K562 (cell line): ENCODE measurements around the gene RHOF. TPM values are rescaled to one million over a fixed set of nuclear protein-coding genes. Genes with fewer than 3 reads are reported as not detected.

Source experiments
- CUX1 ChIP-seq: fragments of 200-800 bp; sonication (Bioruptor generic); IDR thresholded peaks from 2 replicates; pipeline ENCODE4 v1.6.1; 2016; ENCODE audit warnings: missing genetic modification characterization, missing compliant biosample characterization
- FOS ChIP-seq: IDR thresholded peaks from 3 replicates; pipeline ENCODE4 v1.6.1; 2011; ENCODE audit not compliant: insufficient read length; ENCODE audit errors: extremely low read depth
- FOXK1 ChIP-seq: sonication (generic); formaldehyde crosslinking; IDR thresholded peaks from 2 replicates; pipeline ENCODE4 v1.8.0; 2022; ENCODE audit warnings: missing genetic modification reagents, mild to moderate bottlenecking, borderline replicate concordance
- LARP7 ChIP-seq: fragments of 450-650 bp; IDR thresholded peaks from 2 replicates; pipeline ENCODE4 v1.6.1; 2016
- MTF1 ChIP-seq: fragments of 250-450 bp; sonication (Bioruptor Pico); IDR thresholded peaks from 2 replicates; pipeline ENCODE4 v1.9.0; 2021; ENCODE audit warnings: moderate library complexity, mild to moderate bottlenecking, inconsistent platforms, borderline replicate concordance
- NCOA4 ChIP-seq: fragments of 450-650 bp; IDR thresholded peaks from 2 replicates; pipeline ENCODE4 v1.6.1; 2018; ENCODE audit warnings: mild to moderate bottlenecking; ENCODE audit not compliant: partially characterized antibody
- NR2C2 ChIP-seq, 2 experiments: fragments of 200-800 bp in 1 of 2; sonication (Bioruptor generic) in 1 of 2; sonication (generic) in 1 of 2; formaldehyde crosslinking in 1 of 2; IDR thresholded peaks; 2 replicates each; pipeline versions ENCODE4 v1.6.1 to v1.8.0; 2016 to 2022; ENCODE audit warnings: mild to moderate bottlenecking in 1 of 2, missing compliant biosample characterization in 1 of 2, missing genetic modification characterization in 1 of 2, missing genetic modification reagents in 1 of 2
- NR3C1 ChIP-seq: sonication (generic); formaldehyde crosslinking; IDR thresholded peaks from 2 replicates; pipeline ENCODE4 v1.8.1; 2022; ENCODE audit warnings: missing genetic modification reagents
- RBM17 ChIP-seq: fragments of 200-400 bp; formaldehyde crosslinking; IDR thresholded peaks from 2 replicates; pipeline ENCODE4 v1.6.1; 2017; ENCODE audit warnings: low read depth, mild to moderate bottlenecking, low read length, borderline replicate concordance
- RBM39 ChIP-seq: fragments of 200-400 bp; formaldehyde crosslinking; optimal IDR thresholded peaks from 2 replicates; pipeline ENCODE3; 2018; ENCODE audit warnings: low read depth, low read length
- SP2 ChIP-seq: IDR thresholded peaks from 2 replicates; pipeline ENCODE4 v1.6.1; 2011; ENCODE audit warnings: mild to moderate bottlenecking, low read depth, low read length, moderate library complexity; ENCODE audit not compliant: poor library complexity, severe bottlenecking; ENCODE audit errors: extremely low read depth
- THAP7 ChIP-seq: fragments of 250-450 bp; sonication (Bioruptor Pico); IDR thresholded peaks from 2 replicates; pipeline ENCODE4 v1.5.0; 2021
- ZFP36 ChIP-seq: fragments of 150-350 bp; IDR thresholded peaks from 2 replicates; pipeline ENCODE4 v1.6.1; 2018; ENCODE audit warnings: low read length, low read depth; ENCODE audit not compliant: partially characterized antibody
- ZNF445 ChIP-seq: fragments of 250-450 bp; sonication (Bioruptor Pico); IDR thresholded peaks from 2 replicates; pipeline ENCODE4 v1.4.0; 2020; ENCODE audit warnings: low read depth, mild to moderate bottlenecking, moderate library complexity
- ZNF740 ChIP-seq, 3 experiments: fragments of 200-800 bp in 1 of 3; sonication (Bioruptor generic) in 1 of 3; sonication (generic) in 1 of 3; formaldehyde crosslinking in 1 of 3; IDR thresholded peaks; 2 replicates each; pipeline versions ENCODE4 v1.6.1 to v1.8.0; 2016 to 2022; ENCODE audit warnings: mild to moderate bottlenecking in 2 of 3, missing compliant biosample characterization in 2 of 3, missing genetic modification characterization in 2 of 3, missing genetic modification reagents in 1 of 3
- ZNF75A ChIP-seq: fragments of 450-650 bp; formaldehyde crosslinking; IDR thresholded peaks from 2 replicates; pipeline ENCODE4 v1.4.0; 2020; ENCODE audit warnings: mild to moderate bottlenecking
- polyA plus RNA-seq, 8 experiments: library from polyadenylated mRNA; depleted of rRNA in 4 of 8; stranded (reverse) in 5 of 8; unstranded in 3 of 8; fragments of >200 nt; fragmentation: Nextera tagmentation in 2 of 8; fragmentation: Illumina TruSeq in 1 of 8; extraction: Ambion mirVana in 2 of 8; extraction: Trizol in 1 of 8; gene quantifications; 2 replicates each; pipeline versions ENCODE4 v1.2.1 to v1.2.3, GENCODE V29; 2011 to 2014; ENCODE audit warnings: inconsistent platforms in 1 of 8, missing spikeins in 1 of 8
- total RNA-seq, 7 experiments: library from RNA; depleted of rRNA in 6 of 7; stranded (reverse); fragments of >200 nt in 6 of 7; fragmentation: Illumina TruSeq in 2 of 7; extraction: Trizol in 2 of 7; gene quantifications; 2 replicates each; pipeline versions ENCODE4 v1.2.1 to v1.2.3, GENCODE V29; 2011 to 2021; ENCODE audit warnings: low replicate concordance in 1 of 7

RHOF gene
- total and polyA plus RNA-seq, 9 of the 15 experiments (the other 6 are each of a cell fraction or from before 2014, with no cell fraction given): 0.13 to 10.1 (median 4.0) TPM

GRCh38 chr12:121839106-121839992, 45.9 kb upstream of the RHOF start (continued):
- TF ChIP-seq RBM17 (no peak), ZNF445 (no peak), LARP7 (no peak), NR2C2 (CRISPR knock-in tag; IDR thresholded peaks at IDR 0.05) (no peak), NR2C2 (tag; IDR thresholded peaks at IDR 0.05) (no peak; the same call in 1 of the 2 replicates), MTF1 (CRISPR knock-in tag) (no peak), NCOA4 (no peak), FOS (no peak), ZFP36 (no peak), SP2 (no peak), ZNF740 (CRISPR knock-in tag; IDR thresholded peaks at IDR 0.05) (no peak), ZNF740 (tag; IDR thresholded peaks at IDR 0.05) (no peak), RBM39 (no peak), THAP7 (no peak), FOXK1 (no peak), CUX1 (CRISPR knock-in tag) (no peak), ZNF75A (CRISPR knock-in tag) (no peak), NR3C1 (CRISPR knock-in tag) (no peak)
